ENCODE results near the gene MINAR1. TPM values are rescaled to one million over a fixed set of nuclear protein-coding genes. Genes with fewer than 3 reads are reported as not detected.

MINAR1 gene
- polyA plus RNA-seq, 1 of the 3 experiments (the other 2 are of a cell fraction): 0.35 TPM

GRCh38 chr15:79454063-79454462 is 21.9 kb downstream of the MINAR1 start:
- H3K9ac ChIP-seq: no peak overlapping the region
- H3K9me2 ChIP-seq: no peaks in the 10 kb centered on the region
- no peaks in the 10 kb centered on the region for H3K27me3 ChIP-seq (ENCODE audit: insufficient read depth)
- no peak overlapping the region for H3K4me3 ChIP-seq (ENCODE audit: low read depth in 2 of 2, low read length in 1 of 2)
- H3K36me3 ChIP-seq (replicated peaks in 1 of 2; ENCODE audit: control insufficient read depth in 1 of 2, insufficient read depth in 2 of 2, low read length in 1 of 2): no peaks in the 10 kb centered on the region
- H3K27ac ChIP-seq (ENCODE audit: low read depth in 2 of 2, low read length in 1 of 2): no peak overlapping the region
- H4K20me1 ChIP-seq (ENCODE audit: insufficient read depth): no peaks in the 10 kb centered on the region
- no peaks in the 10 kb centered on the region for H3K4me1 ChIP-seq (ENCODE audit: control insufficient read depth in 1 of 2, insufficient read depth in 2 of 2, low read depth in 1 of 2, low read length in 1 of 2)
- TF ChIP-seq YY1 (IDR thresholded peaks at IDR 0.05; ENCODE audit: low read depth): no peak
- TF ChIP-seq, protein P1, sequence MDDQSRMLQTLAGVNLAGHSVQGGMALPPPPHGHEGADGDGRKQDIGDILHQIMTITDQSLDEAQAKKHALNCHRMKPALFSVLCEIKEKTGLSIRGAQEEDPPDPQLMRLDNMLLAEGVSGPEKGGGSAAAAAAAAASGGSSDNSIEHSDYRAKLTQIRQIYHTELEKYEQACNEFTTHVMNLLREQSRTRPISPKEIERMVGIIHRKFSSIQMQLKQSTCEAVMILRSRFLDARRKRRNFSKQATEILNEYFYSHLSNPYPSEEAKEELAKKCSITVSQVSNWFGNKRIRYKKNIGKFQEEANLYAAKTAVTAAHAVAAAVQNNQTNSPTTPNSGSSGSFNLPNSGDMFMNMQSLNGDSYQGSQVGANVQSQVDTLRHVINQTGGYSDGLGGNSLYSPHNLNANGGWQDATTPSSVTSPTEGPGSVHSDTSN (IDR thresholded peaks at IDR 0.05): no peak
- no peak for TF ChIP-seq TCF12 (IDR thresholded peaks at IDR 0.05)
- no peak for TF ChIP-seq GATA2 (CRISPR knock-in tag; IDR thresholded peaks at IDR 0.05)
- no peak for TF ChIP-seq RAD21 (IDR thresholded peaks at IDR 0.05; ENCODE audit: low read length)
- no peak for TF ChIP-seq GABPA (IDR thresholded peaks at IDR 0.05; ENCODE audit: low read depth)
- TF ChIP-seq USF1 (IDR thresholded peaks at IDR 0.05; ENCODE audit: borderline replicate concordance, low read depth): no peak
- no peak for TF ChIP-seq TEAD4 (IDR thresholded peaks at IDR 0.05; ENCODE audit: borderline replicate concordance, insufficient read depth)
- TF ChIP-seq, protein P2, sequence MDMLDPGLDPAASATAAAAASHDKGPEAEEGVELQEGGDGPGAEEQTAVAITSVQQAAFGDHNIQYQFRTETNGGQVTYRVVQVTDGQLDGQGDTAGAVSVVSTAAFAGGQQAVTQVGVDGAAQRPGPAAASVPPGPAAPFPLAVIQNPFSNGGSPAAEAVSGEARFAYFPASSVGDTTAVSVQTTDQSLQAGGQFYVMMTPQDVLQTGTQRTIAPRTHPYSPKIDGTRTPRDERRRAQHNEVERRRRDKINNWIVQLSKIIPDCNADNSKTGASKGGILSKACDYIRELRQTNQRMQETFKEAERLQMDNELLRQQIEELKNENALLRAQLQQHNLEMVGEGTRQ (IDR thresholded peaks at IDR 0.05; ENCODE audit: borderline replicate concordance, low read depth, low read length): no peak
- no peak for TF ChIP-seq NRF1 (IDR thresholded peaks at IDR 0.05; ENCODE audit: low read depth, low read length)
- no peak for TF ChIP-seq ELF1 (IDR thresholded peaks at IDR 0.05)
- TF ChIP-seq SMC3 (IDR thresholded peaks at IDR 0.05; ENCODE audit: low read depth, low read length): no peak
- no peak for TF ChIP-seq FOXJ3 (CRISPR knock-in tag; IDR thresholded peaks at IDR 0.05)
- TF ChIP-seq MEF2A (IDR thresholded peaks at IDR 0.05; ENCODE audit: borderline replicate concordance, low read depth): no peak
- TF ChIP-seq, protein P3, sequence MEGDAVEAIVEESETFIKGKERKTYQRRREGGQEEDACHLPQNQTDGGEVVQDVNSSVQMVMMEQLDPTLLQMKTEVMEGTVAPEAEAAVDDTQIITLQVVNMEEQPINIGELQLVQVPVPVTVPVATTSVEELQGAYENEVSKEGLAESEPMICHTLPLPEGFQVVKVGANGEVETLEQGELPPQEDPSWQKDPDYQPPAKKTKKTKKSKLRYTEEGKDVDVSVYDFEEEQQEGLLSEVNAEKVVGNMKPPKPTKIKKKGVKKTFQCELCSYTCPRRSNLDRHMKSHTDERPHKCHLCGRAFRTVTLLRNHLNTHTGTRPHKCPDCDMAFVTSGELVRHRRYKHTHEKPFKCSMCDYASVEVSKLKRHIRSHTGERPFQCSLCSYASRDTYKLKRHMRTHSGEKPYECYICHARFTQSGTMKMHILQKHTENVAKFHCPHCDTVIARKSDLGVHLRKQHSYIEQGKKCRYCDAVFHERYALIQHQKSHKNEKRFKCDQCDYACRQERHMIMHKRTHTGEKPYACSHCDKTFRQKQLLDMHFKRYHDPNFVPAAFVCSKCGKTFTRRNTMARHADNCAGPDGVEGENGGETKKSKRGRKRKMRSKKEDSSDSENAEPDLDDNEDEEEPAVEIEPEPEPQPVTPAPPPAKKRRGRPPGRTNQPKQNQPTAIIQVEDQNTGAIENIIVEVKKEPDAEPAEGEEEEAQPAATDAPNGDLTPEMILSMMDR (IDR thresholded peaks at IDR 0.05): no peak
- no peak for TF ChIP-seq MXI1 (IDR thresholded peaks at IDR 0.05; ENCODE audit: low read depth, low read length)
- ChIA-PET POLR2A (no interaction called here), CTCF (no interaction called here)
- H3K4me2 ChIP-seq: no peak overlapping the region
- WGBS (ENCODE audit: low lambda C conversion rate): 67% methylated on average over 3 of the region's 3 CpGs
- no peak overlapping the region for H2AFZ ChIP-seq (ENCODE audit: low read depth)
- no peaks in the 10 kb centered on the region for H3K79me2 ChIP-seq (ENCODE audit: insufficient read depth)
- no peak for DNase-seq
- H3F3A ChIP-seq (replicated peaks; ENCODE audit: insufficient read depth): no peaks in the 10 kb centered on the region
- H3K9me3 ChIP-seq: no peaks in the 10 kb centered on the region
